GM12878 (cell line): ENCODE results near the gene SKIC8. TPM values are rescaled to one million over a fixed set of nuclear protein-coding genes. Genes with fewer than 3 reads are reported as not detected.

Experiments
- ATAC-seq: fragments of 200-7000 bp; cut with Tn5 transposase; 3 replicates; pipeline ENCODE4 v1.9.1; 2020; ENCODE audit warnings: mild to moderate bottlenecking, moderate library complexity
- BruUV-seq: library from RNA; stranded (reverse); fragments of 400-500 nt; replicated peaks from 2 replicates; lab custom pipeline; 2021; lab: Mats Ljungman, UMichigan
- CTCF ChIA-PET: fragments of 300-600 bp; sonication (Branson Sonifier 250); formaldehyde crosslinking; extraction: SDS; loops from one replicate; lab custom pipeline; 2021; ENCODE audit warnings: inconsistent platforms; lab: Yijun Ruan, JAX
- POLR2A ChIA-PET: fragments of 350-600 bp; formaldehyde crosslinking; extraction: SDS; loops from one replicate; lab custom pipeline; 2021; ENCODE audit warnings: inconsistent platforms; lab: Charles Lee
- RAD21 ChIA-PET: fragments of 300-600 bp; sonication (Branson Sonifier 250); formaldehyde crosslinking; loops from one replicate; lab custom pipeline; 2023; ENCODE audit warnings: antibody characterized with exemption; ENCODE audit not compliant: unreplicated experiment; lab: Charles Lee
- SMC1A ChIA-PET: fragments of 300-600 bp; sonication (Branson Sonifier 250); formaldehyde crosslinking; loops from one replicate; lab custom pipeline; 2023; ENCODE audit not compliant: unreplicated experiment, uncharacterized antibody; lab: Charles Lee
- DNase-seq: peaks from one replicate; pipeline ENCODE4 v3.0.0-alpha.2; 2011; ENCODE audit warnings: low read depth, low spot score
- FAIRE-seq: peaks from 3 replicates; lab custom pipeline; 2011; peaks lifted over from hg19 to GRCh38; lab: Jason Lieb, UNC
- H2AFZ ChIP-seq: 2 replicates; pipeline ENCODE4 v1.6.0; 2011; ENCODE audit warnings: low read depth, low read length, control low read depth; ENCODE audit not compliant: control insufficient read depth
- H3K27ac ChIP-seq: 2 replicates; pipeline ENCODE4 v1.5.1; 2011; ENCODE audit warnings: control low read depth; ENCODE audit not compliant: control insufficient read depth, insufficient read depth
- H3K27me3 ChIP-seq, 2 experiments: replicated peaks in 1 of 2; 2 replicates each; pipeline versions ENCODE4 v1.6.0 to v1.6.1; 2011; ENCODE audit warnings: low read length in 1 of 2; ENCODE audit not compliant: control insufficient read depth in 2 of 2, insufficient read depth in 2 of 2
- H3K36me3 ChIP-seq, 2 experiments: 2 replicates each; pipeline ENCODE4 v1.5.1; 2011; ENCODE audit warnings: low read length in 1 of 2; ENCODE audit not compliant: control insufficient read depth in 2 of 2, insufficient read depth in 2 of 2
- H3K4me1 ChIP-seq: 2 replicates; pipeline ENCODE4 v1.6.1; 2011; ENCODE audit warnings: mild to moderate bottlenecking, low read length, moderate library complexity, mixed read lengths; ENCODE audit not compliant: control insufficient read depth, insufficient read depth
- H3K4me2 ChIP-seq: 2 replicates; pipeline ENCODE4 v1.6.0; 2011; ENCODE audit warnings: control low read depth; ENCODE audit not compliant: control insufficient read depth, insufficient read depth
- H3K4me3 ChIP-seq: fragments of 200-600 bp; sonication (generic); 2 replicates; pipeline ENCODE4 v1.5.1; 2016
- H3K79me2 ChIP-seq: 2 replicates; pipeline ENCODE4 v1.6.0; 2011; ENCODE audit warnings: low read length; ENCODE audit not compliant: control insufficient read depth, insufficient read depth
- H3K9ac ChIP-seq: 2 replicates; pipeline ENCODE4 v1.8.0; 2011; ENCODE audit warnings: low read length, control low read depth, mixed read lengths; ENCODE audit not compliant: control insufficient read depth, insufficient read depth
- H3K9me3 ChIP-seq: replicated peaks from 3 replicates; pipeline ENCODE4 v1.5.1; 2011; ENCODE audit warnings: mild to moderate bottlenecking, low read length; ENCODE audit not compliant: control insufficient read depth, insufficient read depth
- H4K20me1 ChIP-seq: 2 replicates; pipeline ENCODE4 v1.6.0; 2011; ENCODE audit not compliant: control insufficient read depth, insufficient read depth
- ASH2L ChIP-seq: fragments of 300-600, 200-600 bp; sonication (generic); IDR thresholded peaks from 2 replicates; pipeline ENCODE4 v1.6.1; 2017; ENCODE audit warnings: low read depth, mild to moderate bottlenecking, borderline replicate concordance
- CBFB ChIP-seq: IDR thresholded peaks from 2 replicates; pipeline ENCODE4 v1.6.1; 2016; ENCODE audit warnings: antibody characterized with exemption, low read depth
- FOS ChIP-seq: IDR thresholded peaks from 3 replicates; pipeline ENCODE4 v1.6.1; 2011; ENCODE audit warnings: borderline replicate concordance; ENCODE audit not compliant: insufficient read length; ENCODE audit errors: extremely low read depth
- GATAD2B ChIP-seq: fragments of 450-650 bp; conservative IDR thresholded peaks from 2 replicates; pipeline ENCODE4 v1.6.1; 2017; ENCODE audit warnings: low read depth, mild to moderate bottlenecking, moderate library complexity
- JUNB ChIP-seq: IDR thresholded peaks from 2 replicates; pipeline ENCODE4 v1.6.1; 2016; ENCODE audit warnings: antibody characterized with exemption, mild to moderate bottlenecking
- KAT2A ChIP-seq: conservative IDR thresholded peaks from 2 replicates; pipeline ENCODE4 v1.6.1; 2011; ENCODE audit warnings: low read depth, low read length; ENCODE audit not compliant: control insufficient read depth
- MTA2 ChIP-seq: fragments of 450-650 bp; IDR thresholded peaks from 2 replicates; pipeline ENCODE4 v1.6.1; 2016; ENCODE audit warnings: low read depth, mild to moderate bottlenecking, moderate library complexity
- PAX5 ChIP-seq: IDR thresholded peaks from 2 replicates; pipeline ENCODE4 v1.6.1; 2011; ENCODE audit warnings: low read depth, low read length, borderline replicate concordance
- SMAD5 ChIP-seq: IDR thresholded peaks from 2 replicates; pipeline ENCODE4 v1.6.1; 2016; ENCODE audit warnings: antibody characterized with exemption, low read depth
- SUPT20H ChIP-seq: IDR thresholded peaks from 2 replicates; pipeline ENCODE4 v1.6.1; 2011; ENCODE audit warnings: low read depth, mild to moderate bottlenecking, low read length, moderate library complexity, borderline replicate concordance; ENCODE audit not compliant: control insufficient read depth
- TBL1XR1 ChIP-seq: IDR thresholded peaks from 2 replicates; pipeline ENCODE4 v1.6.1; 2012; ENCODE audit warnings: low read depth, low read length, improper control_type of control experiment
- TCF12 ChIP-seq: IDR thresholded peaks from 2 replicates; pipeline ENCODE4 v1.6.1; 2011; ENCODE audit warnings: low read depth, mild to moderate bottlenecking, low read length
- in situ Hi-C: fragments of 300-500 bp; cut with MboI; formaldehyde crosslinking; loops from 9 replicates; pipeline ENCODE4 v1.14.3; 2018; ENCODE audit warnings: mixed read lengths
- intact Hi-C: fragments of 100-400 bp; cut with micrococcal nuclease; formaldehyde crosslinking; loops from one replicate; pipeline ENCODE4 v1.14.2; 2022; ENCODE audit not compliant: unreplicated experiment
- polyA plus RNA-seq, 11 experiments: library from polyadenylated mRNA; depleted of rRNA in 4 of 11; unstranded in 6 of 11; stranded (reverse) in 5 of 11; fragments of >200 nt; fragmentation: Nextera tagmentation in 4 of 11; fragmentation: Illumina TruSeq in 1 of 11; extraction: Ambion mirVana in 4 of 11; extraction: Trizol in 1 of 11; gene quantifications; 1 replicate in 1 of 11; 2 replicates in 10 of 11; pipeline versions ENCODE4 v1.2.1 to v1.2.3, GENCODE V29; 2011 to 2016; ENCODE audit warnings: inconsistent platforms in 2 of 11, missing spikeins in 2 of 11, low read depth in 1 of 11
- total RNA-seq, 4 experiments: library from RNA; depleted of rRNA in 3 of 4; stranded (reverse); fragments of >200 nt in 3 of 4; fragmentation: Illumina TruSeq in 1 of 4; extraction: Trizol in 1 of 4; gene quantifications; 2 replicates each; pipeline versions ENCODE4 v1.2.1 to v1.2.3, GENCODE V29; 2013 to 2021
- TF ChIP-seq, protein P1 (sequence below): IDR thresholded peaks from 2 replicates; pipeline ENCODE4 v1.6.1; 2011; ENCODE audit warnings: borderline replicate concordance, low read depth, mild to moderate bottlenecking, moderate library complexity, low read length; ENCODE audit not compliant: insufficient read depth, poor library complexity, severe bottlenecking
- TF ChIP-seq, protein P2 (sequence below): fragments of 450-650 bp; IDR thresholded peaks from 2 replicates; pipeline ENCODE4 v1.6.1; 2016; ENCODE audit warnings: mild to moderate bottlenecking, moderate library complexity, borderline replicate concordance
- TF ChIP-seq, protein P3 (sequence below): fragments of 450-650 bp; IDR thresholded peaks from 2 replicates; pipeline ENCODE4 v1.6.1; 2017; ENCODE audit warnings: mild to moderate bottlenecking, moderate library complexity

The SKIC8 gene
- total and polyA plus RNA-seq, 10 of the 15 experiments (the other 5 are each of a cell fraction or from before 2014, with no cell fraction given), result 57.0 to 288 (median 128) TPM

DNA sequence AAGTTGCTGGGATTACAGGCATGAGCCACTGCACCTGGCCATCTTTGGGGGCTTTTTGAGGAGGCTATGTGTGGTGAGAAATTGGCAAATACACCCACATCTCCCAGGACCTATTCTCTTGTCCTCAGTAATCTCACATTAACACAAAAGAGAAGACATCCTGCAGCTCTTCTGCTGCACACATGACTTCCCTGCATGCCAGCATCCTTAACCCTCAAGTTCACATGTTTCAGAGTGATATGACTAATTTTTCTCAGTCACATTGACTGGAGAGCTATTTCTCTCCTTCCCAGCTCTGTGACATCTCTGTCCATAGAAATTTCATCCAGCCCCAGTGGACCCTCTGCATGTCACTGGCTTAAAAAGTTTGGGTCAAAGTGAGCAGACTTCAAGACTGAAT lies 1.9 kb upstream of the SKIC8 start:
- ATAC-seq (peak; percentile 11), FAIRE-seq (no peak), DNase-seq (peak; percentile 45)
- ChIA-PET SMC1A (interaction anchor here (0.7 to 1.9 kb wide), 4 partner anchors 10 to 136 kb away, joined by 3 to 5 read pairs (median 3); no protein-coding TSS in a partner anchor), CTCF (interaction anchor here (0.5 to 13.8 kb wide), 5 partner anchors 10 to 408 kb away, joined by 3 to 175 read pairs (median 4); no protein-coding TSS in a partner anchor), POLR2A (interaction anchor here (0.6 to 2.5 kb wide), 2 partner anchors 10 to 103 kb away, joined by 3 to 8 read pairs; no protein-coding TSS in a partner anchor), RAD21 (interaction anchor here (0.7 kb wide), 1 partner anchor 180 kb away, joined by 3 read pairs; no protein-coding TSS in a partner anchor)
- no peak overlapping the region for H2AFZ ChIP-seq
- H3K9ac ChIP-seq, result no peak overlapping the region
- H3K9me3 ChIP-seq, result no peaks in the 10 kb centered on the region; the same call in 2 of the 3 replicates
- H3K36me3 ChIP-seq, result no peaks in the 10 kb centered on the region
- peaks cover 25% of the 10 kb centered on the region for H3K79me2 ChIP-seq
- peak overlapping the region; percentile 4 for H3K27ac ChIP-seq
- no peaks in the 10 kb centered on the region for H3K27me3 ChIP-seq
- H3K4me3 ChIP-seq, result no peak overlapping the region
- H3K4me1 ChIP-seq, result peaks cover 3% of the 10 kb centered on the region
- no peaks in the 10 kb centered on the region for H4K20me1 ChIP-seq
- H3K4me2 ChIP-seq, result no peak overlapping the region
- in situ Hi-C loops, result no loop called here
- intact Hi-C loops, result no loop called here
- no TSS peak for BruUV-seq
- TF ChIP-seq FOS (no peak), MTA2 (no peak; the same call in 1 of the 2 replicates), CBFB (no peak), TCF12 (peak; percentile 72; the same call in 1 of the 2 replicates), SUPT20H (no peak), PAX5 (no peak), GATAD2B (peak; percentile 60; the same call in 1 of the 2 replicates), KAT2A (no peak), TBL1XR1 (no peak), ASH2L (no peak), SMAD5 (no peak), JUNB (peak; percentile 74)
- TF ChIP-seq, protein P1, sequence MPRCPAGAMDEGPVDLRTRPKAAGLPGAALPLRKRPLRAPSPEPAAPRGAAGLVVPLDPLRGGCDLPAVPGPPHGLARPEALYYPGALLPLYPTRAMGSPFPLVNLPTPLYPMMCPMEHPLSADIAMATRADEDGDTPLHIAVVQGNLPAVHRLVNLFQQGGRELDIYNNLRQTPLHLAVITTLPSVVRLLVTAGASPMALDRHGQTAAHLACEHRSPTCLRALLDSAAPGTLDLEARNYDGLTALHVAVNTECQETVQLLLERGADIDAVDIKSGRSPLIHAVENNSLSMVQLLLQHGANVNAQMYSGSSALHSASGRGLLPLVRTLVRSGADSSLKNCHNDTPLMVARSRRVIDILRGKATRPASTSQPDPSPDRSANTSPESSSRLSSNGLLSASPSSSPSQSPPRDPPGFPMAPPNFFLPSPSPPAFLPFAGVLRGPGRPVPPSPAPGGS, result peak; percentile 94
- TF ChIP-seq, protein P2, sequence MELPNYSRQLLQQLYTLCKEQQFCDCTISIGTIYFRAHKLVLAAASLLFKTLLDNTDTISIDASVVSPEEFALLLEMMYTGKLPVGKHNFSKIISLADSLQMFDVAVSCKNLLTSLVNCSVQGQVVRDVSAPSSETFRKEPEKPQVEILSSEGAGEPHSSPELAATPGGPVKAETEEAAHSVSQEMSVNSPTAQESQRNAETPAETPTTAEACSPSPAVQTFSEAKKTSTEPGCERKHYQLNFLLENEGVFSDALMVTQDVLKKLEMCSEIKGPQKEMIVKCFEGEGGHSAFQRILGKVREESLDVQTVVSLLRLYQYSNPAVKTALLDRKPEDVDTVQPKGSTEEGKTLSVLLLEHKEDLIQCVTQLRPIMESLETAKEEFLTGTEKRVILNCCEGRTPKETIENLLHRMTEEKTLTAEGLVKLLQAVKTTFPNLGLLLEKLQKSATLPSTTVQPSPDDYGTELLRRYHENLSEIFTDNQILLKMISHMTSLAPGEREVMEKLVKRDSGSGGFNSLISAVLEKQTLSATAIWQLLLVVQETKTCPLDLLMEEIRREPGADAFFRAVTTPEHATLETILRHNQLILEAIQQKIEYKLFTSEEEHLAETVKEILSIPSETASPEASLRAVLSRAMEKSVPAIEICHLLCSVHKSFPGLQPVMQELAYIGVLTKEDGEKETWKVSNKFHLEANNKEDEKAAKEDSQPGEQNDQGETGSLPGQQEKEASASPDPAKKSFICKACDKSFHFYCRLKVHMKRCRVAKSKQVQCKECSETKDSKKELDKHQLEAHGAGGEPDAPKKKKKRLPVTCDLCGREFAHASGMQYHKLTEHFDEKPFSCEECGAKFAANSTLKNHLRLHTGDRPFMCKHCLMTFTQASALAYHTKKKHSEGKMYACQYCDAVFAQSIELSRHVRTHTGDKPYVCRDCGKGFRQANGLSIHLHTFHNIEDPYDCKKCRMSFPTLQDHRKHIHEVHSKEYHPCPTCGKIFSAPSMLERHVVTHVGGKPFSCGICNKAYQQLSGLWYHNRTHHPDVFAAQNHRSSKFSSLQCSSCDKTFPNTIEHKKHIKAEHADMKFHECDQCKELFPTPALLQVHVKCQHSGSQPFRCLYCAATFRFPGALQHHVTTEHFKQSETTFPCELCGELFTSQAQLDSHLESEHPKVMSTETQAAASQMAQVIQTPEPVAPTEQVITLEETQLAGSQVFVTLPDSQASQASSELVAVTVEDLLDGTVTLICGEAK, result no peak
- TF ChIP-seq, protein P3, sequence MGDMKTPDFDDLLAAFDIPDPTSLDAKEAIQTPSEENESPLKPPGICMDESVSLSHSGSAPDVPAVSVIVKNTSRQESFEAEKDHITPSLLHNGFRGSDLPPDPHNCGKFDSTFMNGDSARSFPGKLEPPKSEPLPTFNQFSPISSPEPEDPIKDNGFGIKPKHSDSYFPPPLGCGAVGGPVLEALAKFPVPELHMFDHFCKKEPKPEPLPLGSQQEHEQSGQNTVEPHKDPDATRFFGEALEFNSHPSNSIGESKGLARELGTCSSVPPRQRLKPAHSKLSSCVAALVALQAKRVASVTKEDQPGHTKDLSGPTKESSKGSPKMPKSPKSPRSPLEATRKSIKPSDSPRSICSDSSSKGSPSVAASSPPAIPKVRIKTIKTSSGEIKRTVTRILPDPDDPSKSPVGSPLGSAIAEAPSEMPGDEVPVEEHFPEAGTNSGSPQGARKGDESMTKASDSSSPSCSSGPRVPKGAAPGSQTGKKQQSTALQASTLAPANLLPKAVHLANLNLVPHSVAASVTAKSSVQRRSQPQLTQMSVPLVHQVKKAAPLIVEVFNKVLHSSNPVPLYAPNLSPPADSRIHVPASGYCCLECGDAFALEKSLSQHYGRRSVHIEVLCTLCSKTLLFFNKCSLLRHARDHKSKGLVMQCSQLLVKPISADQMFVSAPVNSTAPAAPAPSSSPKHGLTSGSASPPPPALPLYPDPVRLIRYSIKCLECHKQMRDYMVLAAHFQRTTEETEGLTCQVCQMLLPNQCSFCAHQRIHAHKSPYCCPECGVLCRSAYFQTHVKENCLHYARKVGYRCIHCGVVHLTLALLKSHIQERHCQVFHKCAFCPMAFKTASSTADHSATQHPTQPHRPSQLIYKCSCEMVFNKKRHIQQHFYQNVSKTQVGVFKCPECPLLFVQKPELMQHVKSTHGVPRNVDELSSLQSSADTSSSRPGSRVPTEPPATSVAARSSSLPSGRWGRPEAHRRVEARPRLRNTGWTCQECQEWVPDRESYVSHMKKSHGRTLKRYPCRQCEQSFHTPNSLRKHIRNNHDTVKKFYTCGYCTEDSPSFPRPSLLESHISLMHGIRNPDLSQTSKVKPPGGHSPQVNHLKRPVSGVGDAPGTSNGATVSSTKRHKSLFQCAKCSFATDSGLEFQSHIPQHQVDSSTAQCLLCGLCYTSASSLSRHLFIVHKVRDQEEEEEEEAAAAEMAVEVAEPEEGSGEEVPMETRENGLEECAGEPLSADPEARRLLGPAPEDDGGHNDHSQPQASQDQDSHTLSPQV, result no peak
